GM21619 (cell line): ENCODE data around the gene PHACTR1.
"Not testable (repeated sequence)": the region's sequence is repeated elsewhere in the genome, so short reads cannot be mapped to it uniquely, and the experiment has no call there.

Source experiments
- ATAC-seq: cut with Tn5 transposase; IDR thresholded peaks from one replicate; pipeline ENCODE4 v1.9.1; 2021; ENCODE audit not compliant: unreplicated experiment

Gene PHACTR1

GRCh38 chr6:12748815-12749521, 32.4 kb downstream of the PHACTR1 start:
- no peak for ATAC-seq

- no peak for ATAC-seq
Measured at GRCh38 chr6:12749531-12750379, 33.2 kb downstream of the PHACTR1 start.

- ATAC-seq: no peak
Measured at GRCh38 chr6:12750416-12750815, 33.8 kb downstream of the PHACTR1 start.

GRCh38 chr6:12751694-12752325, 35.2 kb downstream of the PHACTR1 start:
- ATAC-seq: no peak

GRCh38 chr6:12753036-12753435, 36.5 kb downstream of the PHACTR1 start:
- no peak for ATAC-seq

GRCh38 chr6:12760226-12760625, 43.7 kb downstream of the PHACTR1 start:
- ATAC-seq: no peak

- ATAC-seq: no peak
Measured at GRCh38 chr6:12760911-12761310, 44.3 kb downstream of the PHACTR1 start.

GRCh38 chr6:12761376-12762115, 45.0 kb downstream of the PHACTR1 start:
- ATAC-seq: no peak

GRCh38 chr6:12762731-12763434, 46.3 kb downstream of the PHACTR1 start:
- ATAC-seq: not testable (repeated sequence)

GRCh38 chr6:12766365-12766764, 49.8 kb downstream of the PHACTR1 start:
- ATAC-seq: no peak

- no peak for ATAC-seq
Measured at GRCh38 chr6:12767016-12767415, 50.4 kb downstream of the PHACTR1 start.

GRCh38 chr6:12769556-12770256, 53.1 kb downstream of the PHACTR1 start:
- ATAC-seq: no peak

GRCh38 chr6:12772416-12772815, 55.8 kb downstream of the PHACTR1 start:
- ATAC-seq: no peak

GRCh38 chr6:12776291-12776690, 59.7 kb downstream of the PHACTR1 start:
- no peak for ATAC-seq

- ATAC-seq: no peak
Measured at GRCh38 chr6:12779772-12780171, 63.2 kb downstream of the PHACTR1 start.

GRCh38 chr6:12782136-12782535, 65.6 kb downstream of the PHACTR1 start:
- no peak for ATAC-seq

- no peak for ATAC-seq
Measured at GRCh38 chr6:12785301-12785700, 68.7 kb downstream of the PHACTR1 start.

- ATAC-seq: no peak
Measured at GRCh38 chr6:12785921-12786320, 69.4 kb downstream of the PHACTR1 start.

- ATAC-seq: no peak
Measured at GRCh38 chr6:12791371-12791770, 74.8 kb downstream of the PHACTR1 start.

- no peak for ATAC-seq
Measured at GRCh38 chr6:12798326-12798725, 81.8 kb downstream of the PHACTR1 start.
